ENCODE data around the gene NME4.

Gene NME4

DNA sequence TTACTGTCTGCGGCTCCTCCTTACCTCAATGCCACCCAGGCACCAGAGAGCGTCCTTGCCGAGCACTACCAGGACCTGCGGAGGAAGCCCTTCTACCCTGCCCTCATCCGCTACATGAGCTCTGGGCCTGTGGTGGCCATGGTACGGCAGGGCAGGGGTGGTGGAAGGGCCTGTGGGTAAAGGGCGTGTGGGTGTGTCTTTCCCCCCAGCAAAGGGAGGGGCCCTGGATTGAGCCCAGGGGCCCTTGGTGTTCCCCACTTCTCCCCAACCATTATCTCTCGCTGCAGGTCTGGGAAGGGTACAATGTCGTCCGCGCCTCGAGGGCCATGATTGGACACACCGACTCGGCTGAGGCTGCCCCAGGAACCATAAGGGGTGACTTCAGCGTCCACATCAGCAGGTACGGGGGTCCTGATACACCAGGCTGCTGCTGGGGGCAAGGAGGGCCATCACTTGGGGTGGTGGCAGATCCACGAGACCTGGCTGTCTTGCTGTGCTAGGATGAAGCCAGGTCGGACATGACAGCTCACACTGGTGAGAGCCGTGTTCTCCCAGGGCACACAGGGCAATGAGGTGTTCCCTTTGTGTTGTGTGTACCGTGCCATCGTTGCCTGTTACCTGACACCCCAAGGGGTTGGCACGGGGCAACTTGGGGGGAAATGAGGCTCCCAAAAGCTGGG is 2.5 kb downstream of the NME4 start:
- TF ChIP-seq REST (IDR thresholded peaks at IDR 0.05; ENCODE audit: low read depth): no peak

DNA sequence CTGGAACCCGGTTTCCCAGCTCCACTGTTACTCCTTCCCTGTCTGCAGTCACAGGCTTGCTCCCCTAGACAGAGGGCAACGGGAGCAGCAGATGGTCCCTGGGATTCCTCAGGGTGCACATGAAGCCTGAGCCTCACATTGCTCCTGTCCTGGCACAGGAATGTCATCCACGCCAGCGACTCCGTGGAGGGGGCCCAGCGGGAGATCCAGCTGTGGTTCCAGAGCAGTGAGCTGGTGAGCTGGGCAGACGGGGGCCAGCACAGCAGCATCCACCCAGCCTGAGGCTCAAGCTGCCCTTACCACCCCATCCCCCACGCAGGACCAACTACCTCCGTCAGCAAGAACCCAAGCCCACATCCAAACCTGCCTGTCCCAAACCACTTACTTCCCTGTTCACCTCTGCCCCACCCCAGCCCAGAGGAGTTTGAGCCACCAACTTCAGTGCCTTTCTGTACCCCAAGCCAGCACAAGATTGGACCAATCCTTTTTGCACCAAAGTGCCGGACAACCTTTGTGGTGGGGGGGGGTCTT is 3.1 kb downstream of the NME4 start:
- TF ChIP-seq EGR1 (IDR thresholded peaks at IDR 0.05): no peak
- TF ChIP-seq, protein P1, sequence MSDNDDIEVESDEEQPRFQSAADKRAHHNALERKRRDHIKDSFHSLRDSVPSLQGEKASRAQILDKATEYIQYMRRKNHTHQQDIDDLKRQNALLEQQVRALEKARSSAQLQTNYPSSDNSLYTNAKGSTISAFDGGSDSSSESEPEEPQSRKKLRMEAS (IDR thresholded peaks at IDR 0.05): no peak
- TF ChIP-seq EP300 (IDR thresholded peaks at IDR 0.05; ENCODE audit: borderline replicate concordance): no peak
- TF ChIP-seq TCF12 (IDR thresholded peaks at IDR 0.05; ENCODE audit: low read depth): no peak
- TF ChIP-seq CREB1 (IDR thresholded peaks at IDR 0.05; ENCODE audit: low read depth): no peak
- no peak for TF ChIP-seq USF1 (IDR thresholded peaks at IDR 0.05)
- TF ChIP-seq YY1 (IDR thresholded peaks at IDR 0.05; ENCODE audit: low read depth): no peak

GRCh38 chr16:401468-402348 is 4.7 kb downstream of the NME4 start, which contains the start of gene DECR2:
Gene DECR2, plus strand, starts transcription at chr16:401885. Its CDS starts 79 bp downstream, at chr16:401964.
- TF ChIP-seq NFIC (IDR thresholded peaks at IDR 0.05) (no peak), RAD21 (IDR thresholded peaks at IDR 0.05; ENCODE audit: low read depth) (peak; percentile 19; the same call in 1 of the 2 replicates), TCF12 (IDR thresholded peaks at IDR 0.05; ENCODE audit: low read depth) (0 out of 2 replicates have a peak, but pooled peaks have one; percentile 21), EGR1 (IDR thresholded peaks at IDR 0.05) (no peak), TAF1 (IDR thresholded peaks at IDR 0.05; ENCODE audit: low read depth) (peak; percentile 39), ZBTB7A (IDR thresholded peaks at IDR 0.05; ENCODE audit: low read depth) (peak; percentile 9; the same call in 1 of the 2 replicates), USF1 (IDR thresholded peaks at IDR 0.05) (peak; percentile 69), CREB1 (IDR thresholded peaks at IDR 0.05; ENCODE audit: low read depth) (no peak), EP300 (IDR thresholded peaks at IDR 0.05; ENCODE audit: borderline replicate concordance) (no peak), TEAD4 (IDR thresholded peaks at IDR 0.05) (no peak), FOXM1 (IDR thresholded peaks at IDR 0.05; ENCODE audit: borderline replicate concordance, low read depth) (no peak), REST (IDR thresholded peaks at IDR 0.05; ENCODE audit: low read depth) (no peak), CEBPB (IDR thresholded peaks at IDR 0.05) (no peak), YY1 (IDR thresholded peaks at IDR 0.05; ENCODE audit: low read depth) (0 out of 2 replicates have a peak, but pooled peaks have one; percentile 56)
- TF ChIP-seq, protein P1 (IDR thresholded peaks at IDR 0.05): peak; percentile 85

DNA sequence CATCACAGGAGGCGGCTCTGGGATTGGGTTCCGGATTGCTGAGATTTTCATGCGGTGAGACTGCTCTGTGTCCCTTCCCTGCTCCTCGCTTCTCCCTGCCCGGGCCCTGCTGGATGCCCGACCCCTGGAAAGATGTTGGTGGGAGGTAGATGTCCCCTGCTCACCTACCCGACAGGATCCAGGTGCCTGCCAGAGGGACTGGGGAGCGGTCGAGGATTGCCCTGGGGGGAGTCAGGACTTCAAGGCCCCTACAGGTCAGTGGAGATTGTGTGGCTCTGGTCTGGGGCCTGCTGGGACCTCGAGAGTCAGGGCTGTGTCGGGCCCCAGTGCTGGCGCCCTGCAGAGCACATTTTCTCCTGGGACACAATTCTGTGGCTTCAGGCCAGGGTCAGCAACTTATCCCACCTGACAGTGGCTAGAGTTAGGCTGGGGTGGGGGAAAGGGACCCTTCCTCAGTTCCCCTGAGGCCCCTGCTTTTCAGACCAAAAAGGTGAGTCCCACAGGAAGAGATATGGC is 8.0 kb downstream of the NME4 start:
- no peak for TF ChIP-seq CEBPB (IDR thresholded peaks at IDR 0.05)

- TF ChIP-seq TAF1 (IDR thresholded peaks at IDR 0.05; ENCODE audit: low read depth) (no peak), USF1 (IDR thresholded peaks at IDR 0.05) (no peak), ZBTB7A (IDR thresholded peaks at IDR 0.05; ENCODE audit: low read depth) (no peak), EP300 (IDR thresholded peaks at IDR 0.05; ENCODE audit: borderline replicate concordance) (no peak), EGR1 (IDR thresholded peaks at IDR 0.05) (no peak), TEAD4 (IDR thresholded peaks at IDR 0.05) (no peak), NFIC (IDR thresholded peaks at IDR 0.05) (no peak), RAD21 (IDR thresholded peaks at IDR 0.05; ENCODE audit: low read depth) (no peak), TCF12 (IDR thresholded peaks at IDR 0.05; ENCODE audit: low read depth) (no peak), CEBPB (IDR thresholded peaks at IDR 0.05) (no peak)
Observed at GRCh38 chr16:405548-406506, 8.8 kb downstream of the NME4 start.

Measured in Ishikawa (cell line).